GM12872 (cell line): ENCODE results near the gene WNT3A.

Source experiments
- TF ChIP-seq, protein P1 (sequence below): IDR thresholded peaks from 3 replicates; pipeline ENCODE4 v1.5.1; 2011; ENCODE audit warnings: low read depth, mild to moderate bottlenecking, low read length, moderate library complexity; ENCODE audit not compliant: insufficient read depth

WNT3A gene

DNA sequence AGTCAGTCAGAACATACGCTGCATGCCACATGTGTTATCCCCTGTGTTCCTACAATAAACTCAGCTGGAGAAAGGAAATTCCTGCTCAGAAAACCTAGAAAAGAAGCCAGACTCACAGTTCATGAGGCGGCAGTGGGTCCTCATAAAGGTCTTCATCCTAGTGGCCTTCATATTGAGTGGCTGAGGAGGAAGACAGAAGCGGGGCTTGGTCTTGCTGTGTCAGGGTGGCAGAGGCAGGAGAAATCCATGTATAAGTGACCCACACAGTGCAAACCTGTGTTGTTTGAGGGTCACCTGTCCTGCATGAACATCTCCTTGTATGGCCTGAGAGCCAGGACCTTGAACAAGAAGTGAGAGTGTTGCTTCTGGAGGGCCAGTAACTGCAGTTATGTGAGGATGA is 4.0 kb upstream of the WNT3A start:
- TF ChIP-seq, protein P1, sequence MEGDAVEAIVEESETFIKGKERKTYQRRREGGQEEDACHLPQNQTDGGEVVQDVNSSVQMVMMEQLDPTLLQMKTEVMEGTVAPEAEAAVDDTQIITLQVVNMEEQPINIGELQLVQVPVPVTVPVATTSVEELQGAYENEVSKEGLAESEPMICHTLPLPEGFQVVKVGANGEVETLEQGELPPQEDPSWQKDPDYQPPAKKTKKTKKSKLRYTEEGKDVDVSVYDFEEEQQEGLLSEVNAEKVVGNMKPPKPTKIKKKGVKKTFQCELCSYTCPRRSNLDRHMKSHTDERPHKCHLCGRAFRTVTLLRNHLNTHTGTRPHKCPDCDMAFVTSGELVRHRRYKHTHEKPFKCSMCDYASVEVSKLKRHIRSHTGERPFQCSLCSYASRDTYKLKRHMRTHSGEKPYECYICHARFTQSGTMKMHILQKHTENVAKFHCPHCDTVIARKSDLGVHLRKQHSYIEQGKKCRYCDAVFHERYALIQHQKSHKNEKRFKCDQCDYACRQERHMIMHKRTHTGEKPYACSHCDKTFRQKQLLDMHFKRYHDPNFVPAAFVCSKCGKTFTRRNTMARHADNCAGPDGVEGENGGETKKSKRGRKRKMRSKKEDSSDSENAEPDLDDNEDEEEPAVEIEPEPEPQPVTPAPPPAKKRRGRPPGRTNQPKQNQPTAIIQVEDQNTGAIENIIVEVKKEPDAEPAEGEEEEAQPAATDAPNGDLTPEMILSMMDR: no peak

DNA sequence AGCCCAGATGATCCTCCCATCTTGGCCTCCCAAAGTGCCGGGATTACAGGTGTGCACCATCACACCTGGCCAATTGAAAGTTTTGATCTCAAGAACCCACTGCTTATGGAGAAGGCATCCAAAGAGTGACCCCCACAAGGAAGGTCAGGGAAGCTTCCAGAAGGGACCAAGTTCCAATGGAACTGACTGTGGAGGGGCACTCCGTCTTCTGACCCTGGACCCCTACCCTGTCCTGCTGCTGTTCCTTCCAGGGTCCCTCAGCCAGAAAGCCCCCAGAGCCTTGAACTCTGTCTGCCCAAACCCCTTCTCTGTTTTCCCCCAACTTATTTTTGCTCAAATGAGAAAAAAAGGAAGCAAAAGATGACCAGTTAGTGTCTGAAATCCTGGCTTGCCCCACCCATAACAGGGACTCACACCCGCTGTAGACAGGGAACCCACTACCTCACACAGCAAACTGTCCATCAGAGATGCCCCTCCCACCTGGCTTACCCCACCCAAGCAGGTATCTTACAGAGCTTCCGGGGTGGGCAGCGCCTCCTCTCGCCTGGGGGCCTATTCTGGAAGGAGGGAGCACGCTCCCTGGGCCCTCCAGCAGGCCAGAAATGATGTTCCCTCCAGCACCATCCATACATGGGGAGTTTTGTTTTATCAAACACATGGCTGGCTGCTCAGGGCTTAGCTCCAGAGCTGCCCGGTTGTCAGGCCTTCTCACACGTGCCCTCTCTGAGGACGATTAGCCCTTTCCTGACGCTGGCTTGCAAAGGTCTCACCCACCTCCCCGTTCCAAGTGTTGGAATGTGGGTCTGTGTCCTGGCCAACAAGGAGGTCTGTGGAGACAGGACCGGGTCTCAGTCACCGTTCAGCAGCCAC is 3.1 kb upstream of the WNT3A start:
- TF ChIP-seq, protein P1: no peak

DNA sequence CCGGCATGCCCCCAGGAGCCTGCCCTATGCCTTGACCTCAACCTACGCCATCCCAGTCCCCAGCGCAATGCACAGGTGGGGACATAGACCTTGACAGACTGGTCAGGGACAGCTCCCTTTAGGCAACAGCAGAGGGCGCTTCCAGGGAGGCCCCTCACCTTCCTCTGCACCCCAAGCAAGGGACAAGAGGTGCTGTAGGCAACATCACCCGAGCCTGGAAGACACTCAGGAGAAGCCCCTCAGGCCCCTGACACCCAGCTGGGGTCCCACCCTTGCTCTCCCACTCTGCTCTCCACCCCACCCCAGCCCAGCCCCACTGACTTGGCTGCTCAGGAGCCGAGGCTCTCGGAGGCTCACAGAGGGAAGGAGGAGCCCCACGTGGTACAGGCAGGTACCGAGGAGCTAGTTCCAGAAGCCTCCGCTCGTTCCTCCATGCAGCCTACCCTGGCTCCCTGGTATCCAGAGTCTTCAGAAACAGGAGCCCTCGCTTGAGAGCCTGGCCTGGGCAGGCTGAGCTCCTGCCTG is 2.4 kb upstream of the WNT3A start:
- TF ChIP-seq, protein P1: peak; percentile 74

DNA sequence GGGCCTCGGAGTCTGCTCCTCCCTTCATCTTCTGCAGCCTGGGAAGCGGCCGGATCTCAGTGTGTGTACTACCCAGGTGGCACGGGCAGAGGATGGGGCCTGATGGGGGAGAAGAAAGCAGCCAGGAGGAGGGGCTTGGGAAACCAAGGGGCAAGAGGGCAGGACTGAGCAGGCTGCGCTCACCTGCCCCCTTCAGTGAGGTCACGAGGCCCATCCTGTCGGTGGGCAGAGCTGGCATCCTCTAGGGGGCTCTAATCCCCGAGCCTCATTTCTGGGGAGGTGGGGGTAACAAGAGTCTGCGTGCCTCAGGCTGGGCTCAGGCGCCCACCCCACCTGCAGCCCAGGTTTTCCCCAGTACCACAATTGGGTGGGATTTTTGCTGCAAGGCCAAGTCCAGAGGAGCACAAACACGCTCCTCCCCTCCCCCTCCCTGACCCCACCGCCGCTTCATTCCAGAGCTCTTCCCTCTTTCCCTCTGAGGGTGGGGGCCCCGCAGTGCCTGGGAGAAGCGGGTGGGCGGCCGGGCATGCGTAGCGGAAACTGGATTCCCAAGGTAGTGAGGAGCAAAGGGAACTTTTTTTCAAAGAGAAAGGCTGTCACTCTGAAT is 1.8 kb upstream of the WNT3A start:
- TF ChIP-seq, protein P1: no peak

DNA sequence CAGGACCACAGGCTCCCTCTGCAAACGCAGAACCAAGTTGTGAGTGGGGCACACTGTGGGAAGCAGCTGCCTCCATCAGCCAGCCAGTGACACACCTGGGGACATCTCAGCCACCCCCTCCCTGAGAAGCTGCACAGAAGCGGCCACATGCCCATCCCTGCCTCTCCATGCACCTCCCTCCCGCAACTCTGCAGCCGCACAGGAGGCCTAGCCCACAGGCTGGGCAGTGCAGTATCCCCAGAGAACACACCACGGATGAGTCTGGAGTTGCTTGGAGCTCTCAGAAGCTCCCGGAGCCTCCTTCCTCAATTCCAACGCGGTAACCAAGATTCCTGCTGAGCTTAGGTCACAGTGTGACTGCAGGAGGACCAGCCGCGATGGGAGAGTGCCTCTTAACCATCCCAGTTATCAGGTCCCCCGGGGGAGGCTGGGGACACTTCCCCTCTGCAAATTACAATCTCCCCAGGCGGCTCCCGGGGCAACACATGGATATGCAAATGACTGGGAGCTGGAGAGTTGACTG is 1.2 kb upstream of the WNT3A start:
- TF ChIP-seq, protein P1: no peak

DNA sequence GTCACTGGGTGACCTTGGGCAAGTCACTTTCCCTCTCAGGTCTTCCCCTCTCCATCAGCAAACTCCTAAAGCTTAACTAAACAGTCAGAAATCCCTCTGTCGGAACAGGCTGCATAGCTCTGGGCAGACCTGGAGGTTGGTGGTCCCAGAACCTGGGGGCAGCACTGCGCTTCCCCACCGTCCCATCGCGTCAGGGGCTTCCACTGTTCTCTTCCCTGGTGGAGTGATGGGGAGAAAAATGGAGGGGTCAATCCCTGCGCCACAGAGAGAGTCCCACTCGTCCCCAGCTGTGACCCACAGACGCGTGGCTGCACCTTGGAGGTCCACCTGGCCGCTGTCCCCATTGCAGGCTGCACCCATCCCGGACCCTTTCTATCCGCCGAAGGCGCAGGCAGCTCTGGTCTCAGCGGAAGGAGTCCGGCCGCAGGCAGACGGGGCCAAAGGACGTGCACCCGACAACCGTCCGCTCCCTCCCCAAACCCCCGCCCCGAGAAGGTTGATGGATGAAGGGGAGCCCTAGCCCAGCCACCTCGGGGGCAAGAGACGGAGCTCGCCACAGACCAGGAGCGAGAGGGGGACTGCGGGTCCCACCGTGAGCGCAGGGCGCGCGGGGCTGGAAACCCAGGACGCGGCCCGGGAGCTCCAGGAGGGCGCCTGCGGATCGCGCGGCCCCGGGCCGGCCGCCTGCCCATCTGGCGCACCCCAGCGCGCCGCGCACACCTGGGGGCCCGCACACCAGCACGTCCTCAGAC is 588 bp upstream of the WNT3A start:
- TF ChIP-seq, protein P1: no peak
